GM12873 (cell line): ENCODE results near the gene TSHZ2.

Experiments
- TF ChIP-seq, protein P1 (sequence below): IDR thresholded peaks from 2 replicates; pipeline ENCODE4 v1.5.1; 2012; ENCODE audit warnings: low read depth, mild to moderate bottlenecking, moderate library complexity, low read length, control low read depth; ENCODE audit not compliant: insufficient read depth; ENCODE audit errors: missing control alignments

Gene TSHZ2

DNA sequence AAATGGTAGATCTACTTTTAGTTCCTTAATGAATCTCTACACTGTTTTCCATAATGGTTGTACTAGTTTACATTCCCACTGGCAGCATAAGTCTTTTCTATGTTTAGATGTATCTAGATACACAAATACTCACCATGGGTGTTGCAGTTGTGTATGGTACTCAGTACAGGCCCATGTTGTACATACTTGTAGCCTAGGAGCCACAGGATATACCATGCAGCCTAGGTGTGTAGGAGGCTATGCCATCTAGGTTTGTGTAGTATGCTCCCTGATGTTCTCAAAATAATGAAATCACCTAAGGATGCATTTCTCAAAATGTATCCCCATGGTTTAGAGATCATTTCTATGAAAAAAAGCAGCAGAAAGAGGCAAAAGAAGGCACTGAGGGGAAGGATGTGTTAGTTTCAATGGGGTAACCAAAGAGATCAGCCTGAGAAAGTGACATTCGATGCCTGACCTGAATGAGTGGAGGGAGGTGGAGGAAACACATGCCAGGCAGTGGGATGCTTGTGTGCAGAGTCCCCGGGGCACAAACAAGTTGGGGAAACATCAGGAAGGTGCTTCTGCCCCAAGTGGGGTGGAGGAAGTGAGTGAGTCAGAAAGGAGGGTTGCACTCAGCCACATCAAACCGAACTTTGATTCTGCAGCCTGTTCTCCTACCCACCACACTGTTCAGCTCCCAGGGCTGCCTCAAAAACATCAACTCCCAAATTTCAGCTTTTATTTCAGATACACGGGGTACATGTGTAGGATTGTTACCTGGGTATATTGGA is 430.3 kb downstream of the TSHZ2 start:
- TF ChIP-seq, protein P1, sequence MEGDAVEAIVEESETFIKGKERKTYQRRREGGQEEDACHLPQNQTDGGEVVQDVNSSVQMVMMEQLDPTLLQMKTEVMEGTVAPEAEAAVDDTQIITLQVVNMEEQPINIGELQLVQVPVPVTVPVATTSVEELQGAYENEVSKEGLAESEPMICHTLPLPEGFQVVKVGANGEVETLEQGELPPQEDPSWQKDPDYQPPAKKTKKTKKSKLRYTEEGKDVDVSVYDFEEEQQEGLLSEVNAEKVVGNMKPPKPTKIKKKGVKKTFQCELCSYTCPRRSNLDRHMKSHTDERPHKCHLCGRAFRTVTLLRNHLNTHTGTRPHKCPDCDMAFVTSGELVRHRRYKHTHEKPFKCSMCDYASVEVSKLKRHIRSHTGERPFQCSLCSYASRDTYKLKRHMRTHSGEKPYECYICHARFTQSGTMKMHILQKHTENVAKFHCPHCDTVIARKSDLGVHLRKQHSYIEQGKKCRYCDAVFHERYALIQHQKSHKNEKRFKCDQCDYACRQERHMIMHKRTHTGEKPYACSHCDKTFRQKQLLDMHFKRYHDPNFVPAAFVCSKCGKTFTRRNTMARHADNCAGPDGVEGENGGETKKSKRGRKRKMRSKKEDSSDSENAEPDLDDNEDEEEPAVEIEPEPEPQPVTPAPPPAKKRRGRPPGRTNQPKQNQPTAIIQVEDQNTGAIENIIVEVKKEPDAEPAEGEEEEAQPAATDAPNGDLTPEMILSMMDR: no peak

- TF ChIP-seq, protein P1: no peak
These were observed 430.9 kb downstream of the TSHZ2 start for GRCh38 chr20:53403029-53403428.

- TF ChIP-seq, protein P1: no peak
These were observed 433.0 kb downstream of the TSHZ2 start for GRCh38 chr20:53405139-53405538.

GRCh38 chr20:53406580-53406979 is 434.4 kb downstream of the TSHZ2 start:
- TF ChIP-seq, protein P1: no peak

DNA sequence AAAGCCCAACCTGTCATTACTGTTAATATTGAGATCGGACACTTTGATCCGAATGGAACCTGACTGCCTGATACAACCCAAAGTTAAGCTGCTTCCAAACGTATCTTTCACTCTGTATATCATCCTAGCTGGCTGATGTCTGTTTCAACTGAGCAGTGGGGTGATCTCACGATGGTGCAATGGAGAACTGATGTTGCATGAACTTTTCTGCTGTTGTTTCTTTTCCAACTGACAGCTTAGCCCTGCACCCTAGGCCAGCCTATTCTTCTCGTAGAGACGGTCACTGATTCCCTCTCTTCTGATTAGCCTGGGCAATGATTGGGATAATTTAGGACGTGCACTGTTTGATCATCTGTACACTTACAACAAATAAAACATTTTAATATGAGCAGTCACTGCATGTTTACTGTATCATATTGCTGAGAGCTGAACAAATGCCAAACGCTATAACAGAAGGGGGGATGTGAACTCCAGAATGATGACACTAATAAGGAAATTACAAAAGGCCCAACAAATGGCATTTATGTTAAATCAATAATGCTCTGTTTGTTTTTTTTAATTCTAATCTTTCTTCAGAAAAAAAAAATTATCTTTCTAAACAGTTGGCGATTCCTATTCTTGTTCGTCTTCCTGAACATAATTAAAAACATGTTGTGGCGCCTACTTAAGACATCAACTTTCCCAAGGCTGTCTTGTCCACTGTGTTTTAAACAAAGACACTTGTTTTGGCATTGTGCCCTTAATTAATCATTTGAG is 436.7 kb downstream of the TSHZ2 start:
- TF ChIP-seq, protein P1: no peak

GRCh38 chr20:53409447-53409717 is 437.2 kb downstream of the TSHZ2 start:
- TF ChIP-seq, protein P1: no peak

GRCh38 chr20:53411129-53411528 is 439.0 kb downstream of the TSHZ2 start:
- TF ChIP-seq, protein P1: no peak
